Lower leg skin (tissue), 4 donors: ENCODE measurements around the gene SLC22A23. TPM values are rescaled to one million over a fixed set of nuclear protein-coding genes. Genes with fewer than 3 reads are reported as not detected.

Source experiments
- DNase-seq, 2 donors: peaks; one replicate each; pipeline ENCODE4 v3.0.0-alpha.2; 2019; ENCODE audit warnings: low spot score in 2 of 2
- H3K4me3 ChIP-seq: fragments of 200-600 bp; sonication (generic); 2 replicates; pipeline ENCODE4 v1.5.1; 2017; ENCODE audit warnings: mild to moderate bottlenecking, low read depth; ENCODE audit not compliant: poor library complexity, severe bottlenecking
- CTCF ChIP-seq, 3 donors: fragments of 450-650 bp; IDR thresholded peaks; one replicate each; pipeline ENCODE4 v1.5.1; 2016; ENCODE audit warnings: antibody characterized with exemption in 3 of 3, mild to moderate bottlenecking in 3 of 3, moderate library complexity in 2 of 3
- POLR2A ChIP-seq, 2 donors: fragments of 450-650 bp; IDR thresholded peaks; one replicate each; pipeline ENCODE4 v1.6.1; 2016 to 2017; ENCODE audit warnings: antibody characterized with exemption in 2 of 2, mild to moderate bottlenecking in 1 of 2, moderate library complexity in 1 of 2
- WGBS, 2 donors: methylation state at CpG; one replicate each; pipeline ENCODE4 v1.1.5; 2018; 5-methylcytosine and 5-hydroxymethylcytosine counted together
- intact Hi-C: fragments of 100-400 bp; cut with DNase I; formaldehyde crosslinking; loops from one replicate; pipeline ENCODE4 v1.15.0; 2023; ENCODE audit warnings: low total_unique reads
- total RNA-seq, 4 donors: library from RNA; depleted of rRNA; stranded (reverse); fragments of >200 nt; gene quantifications; one replicate each; pipeline ENCODE4 v1.1.0, GENCODE V29; 2016

Gene SLC22A23
- total RNA-seq, 4 donors from 2014 or later = 29.2 to 50.7 (median 43.2) TPM

DNA sequence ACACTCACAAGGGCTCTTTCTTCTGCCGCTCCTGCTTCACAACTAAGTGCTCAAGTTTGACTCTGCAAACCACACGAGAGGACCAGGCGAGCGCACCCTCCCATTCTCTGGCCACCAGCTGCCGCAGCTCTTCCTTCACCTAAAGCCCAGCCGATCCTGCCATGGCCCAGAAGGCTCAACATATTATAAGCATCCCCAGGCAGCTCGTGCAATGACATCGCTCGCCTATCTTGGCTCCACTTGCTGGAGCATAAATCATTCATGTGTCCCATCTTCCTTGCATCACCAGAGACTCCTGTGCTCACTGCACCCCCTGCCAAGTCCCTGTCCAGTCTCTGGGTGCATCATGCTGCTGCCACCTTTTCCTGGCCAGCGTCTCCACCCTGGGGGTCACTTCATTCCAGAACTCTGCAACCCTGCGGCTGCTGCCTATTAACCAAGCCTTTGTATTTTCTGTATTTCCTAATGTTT is 139.1 kb downstream of the SLC22A23 start:
- intact Hi-C loops = no loop called here
- TF ChIP-seq POLR2A (IDR thresholded peaks at IDR 0.05) (no peak), CTCF (IDR thresholded peaks at IDR 0.05) (no peak)
- 76 to 79% methylated on average over 11 of the region's 11 CpGs for WGBS, 2 donors
- peak in 1 of 2 donors; percentile 58 for DNase-seq
- no peak overlapping the region for H3K4me3 ChIP-seq

GRCh38 chr6:3316818-3317217 is 140.0 kb downstream of the SLC22A23 start:
- no peak for TF ChIP-seq CTCF (IDR thresholded peaks at IDR 0.05)
- no peak for TF ChIP-seq POLR2A (IDR thresholded peaks at IDR 0.05)
- WGBS, 2 donors = 86 to 90% methylated on average over 8 of the region's 8 CpGs
- intact Hi-C loops = no loop called here

DNA sequence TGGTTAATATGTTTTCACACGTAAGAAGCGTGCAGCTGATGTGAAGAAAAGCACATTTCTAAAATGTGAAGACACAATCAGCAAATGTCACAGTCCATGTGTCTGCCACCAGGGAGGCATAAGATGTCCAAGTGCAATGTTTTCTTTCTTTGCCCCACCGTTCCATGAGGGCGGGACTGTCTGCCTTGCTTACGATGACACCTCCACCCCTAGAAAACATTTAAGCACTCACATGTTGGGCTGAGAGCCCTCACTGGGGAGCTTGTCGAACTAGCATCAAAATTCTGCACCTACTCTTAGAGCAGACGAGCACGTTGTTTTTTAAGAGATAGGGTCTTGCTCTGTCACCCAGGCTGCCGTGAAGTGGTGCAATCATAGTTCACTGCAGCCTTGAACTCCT is 140.5 kb downstream of the SLC22A23 start:
- H3K4me3 ChIP-seq = no peak overlapping the region
- 96 to 100% methylated on average over 9 of the region's 9 CpGs for WGBS, 2 donors
- intact Hi-C loops = no loop called here
- TF ChIP-seq POLR2A (IDR thresholded peaks at IDR 0.05) (no peak), CTCF (IDR thresholded peaks at IDR 0.05) (no peak)
- peak in 1 of 2 donors; percentile 37 for DNase-seq

More at GRCh38 chr6:3316818-3317217, 140.0 kb downstream of the SLC22A23 start:
- H3K4me3 ChIP-seq = no peak overlapping the region
- DNase-seq = peak in 1 of 2 donors; percentile 32

GRCh38 chr6:3315841-3316240 is 141.0 kb downstream of the SLC22A23 start:
- TF ChIP-seq CTCF (IDR thresholded peaks at IDR 0.05) (no peak), POLR2A (IDR thresholded peaks at IDR 0.05) (no peak)
- DNase-seq = peak in 1 of 2 donors; percentile 49
- intact Hi-C loops = no loop called here
- WGBS, 2 donors = 89 to 94% methylated on average over 8 of the region's 8 CpGs
- no peak overlapping the region for H3K4me3 ChIP-seq

DNA sequence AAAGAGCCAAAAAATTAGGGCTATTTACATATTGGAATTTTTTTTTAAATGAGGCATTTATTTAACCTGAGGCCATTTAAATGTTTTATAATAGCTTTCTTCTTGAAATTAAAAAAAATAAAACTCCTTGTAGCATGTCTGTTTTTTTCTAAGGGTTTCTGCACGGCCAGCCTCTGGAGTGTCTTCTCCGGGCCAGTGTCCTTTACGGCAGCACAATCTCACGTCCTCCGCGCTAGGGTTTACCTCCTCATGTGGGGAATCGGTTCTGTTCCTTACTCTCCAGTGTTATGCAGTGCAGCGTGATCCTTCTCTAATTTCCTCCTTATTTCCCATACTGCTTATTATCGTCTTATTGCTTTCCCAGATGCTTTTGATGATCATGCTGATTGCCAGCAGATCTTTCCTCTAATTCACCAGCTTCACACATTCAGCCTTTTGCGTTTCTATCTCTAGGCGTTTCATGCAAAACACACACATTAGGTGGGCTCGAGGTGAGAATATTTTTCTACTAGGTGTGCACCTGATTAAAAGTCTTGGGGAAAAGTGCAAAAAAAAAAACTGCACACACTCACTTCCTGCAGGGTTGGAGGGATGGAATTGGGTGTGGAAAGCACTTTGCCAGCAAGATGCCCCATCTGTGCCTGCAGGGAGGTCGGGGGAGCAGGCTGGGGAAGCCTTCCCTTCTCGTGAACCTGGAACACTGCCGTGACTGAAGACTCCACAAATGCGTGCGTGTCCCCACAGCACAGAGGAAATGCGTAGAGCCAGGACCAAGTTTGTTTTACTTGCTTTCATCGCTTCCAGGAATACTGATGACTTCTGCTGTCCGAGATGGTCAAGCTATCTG is 142.0 kb downstream of the SLC22A23 start:
- DNase-seq = peak in 1 of 2 donors; percentile 70
- 87 to 90% methylated on average over 20 of the region's 20 CpGs for WGBS, 2 donors
- intact Hi-C loops = no loop called here
- no peak for TF ChIP-seq CTCF (IDR thresholded peaks at IDR 0.05)
- H3K4me3 ChIP-seq = no peak overlapping the region
